OCI-LY7 (cell line): Measurements from ENCODE around the gene FHOD3. TPM values are rescaled to one million over a fixed set of nuclear protein-coding genes. Genes with fewer than 3 reads are reported as not detected.

Source experiments
- BruUV-seq: library from RNA; stranded (reverse); fragments of 400-500 nt; replicated peaks from 2 replicates; lab custom pipeline; 2021; lab: Mats Ljungman, UMichigan
- CTCF ChIA-PET: fragments of 300-600 bp; sonication (Branson Sonifier 250); formaldehyde crosslinking; loops from one replicate; lab custom pipeline; 2022; ENCODE audit warnings: antibody characterized with exemption; ENCODE audit not compliant: unreplicated experiment; lab: Charles Lee
- POLR2A ChIA-PET: fragments of 300-600 bp; sonication (Branson Sonifier 250); formaldehyde crosslinking; loops from one replicate; lab custom pipeline; 2022; ENCODE audit warnings: antibody characterized with exemption; lab: Charles Lee
- DNase-seq: peaks from one replicate; pipeline ENCODE4 v3.0.0-alpha.2; 2015; ENCODE audit warnings: low spot score
- H2AFZ ChIP-seq: fragments of 200-600 bp; sonication (generic), shearing (Covaris generic); 2 replicates; pipeline ENCODE4 v1.6.1; 2014; ENCODE audit warnings: mild to moderate bottlenecking, antibody characterized with exemption, low read length, moderate library complexity
- H3K27ac ChIP-seq: fragments of 200-600 bp; sonication (generic); 2 replicates; pipeline ENCODE4 v1.5.1; 2014; ENCODE audit warnings: mixed run types, low read depth, mild to moderate bottlenecking, moderate library complexity, low read length, inconsistent platforms; ENCODE audit not compliant: poor library complexity, severe bottlenecking
- H3K36me3 ChIP-seq: fragments of 200-600 bp; sonication (generic); 2 replicates; pipeline ENCODE4 v1.6.1; 2014; ENCODE audit warnings: mild to moderate bottlenecking, antibody characterized with exemption, low read length, moderate library complexity, mixed read lengths; ENCODE audit not compliant: insufficient read depth
- H3K4me1 ChIP-seq: fragments of 200-600 bp; sonication (generic); 2 replicates; pipeline ENCODE4 v1.5.1; 2014; ENCODE audit warnings: mild to moderate bottlenecking, low read length; ENCODE audit not compliant: insufficient read depth, poor library complexity, severe bottlenecking
- H3K4me2 ChIP-seq: fragments of 200-600 bp; sonication (generic); 2 replicates; pipeline ENCODE4 v1.6.1; 2014; ENCODE audit warnings: mild to moderate bottlenecking, low read length
- H3K4me3 ChIP-seq: fragments of 200-600 bp; sonication (generic); 2 replicates; pipeline ENCODE4 v1.5.1; 2014; ENCODE audit warnings: mild to moderate bottlenecking, low read depth, low read length; ENCODE audit not compliant: poor library complexity, severe bottlenecking
- H3K79me2 ChIP-seq: fragments of 200-600 bp; sonication (generic); 2 replicates; pipeline ENCODE4 v1.6.1; 2016; ENCODE audit warnings: low read depth, mild to moderate bottlenecking, low read length, moderate library complexity, mixed read lengths; ENCODE audit not compliant: insufficient read depth
- H3K9me2 ChIP-seq: fragments of 200-600 bp; sonication (generic); 2 replicates; pipeline ENCODE4 v1.6.1; 2016; ENCODE audit warnings: mild to moderate bottlenecking, low read length, mixed read lengths; ENCODE audit not compliant: insufficient read depth
- H3K9me3 ChIP-seq: fragments of 200-600 bp; sonication (generic); 2 replicates; pipeline ENCODE4 v1.6.1; 2014; ENCODE audit warnings: mild to moderate bottlenecking, mixed run types, low read length, mixed read lengths
- H4K20me1 ChIP-seq: fragments of 200-600 bp; sonication (generic); 2 replicates; pipeline ENCODE4 v1.6.1; 2014; ENCODE audit warnings: mild to moderate bottlenecking, antibody characterized with exemption, low read length, moderate library complexity, mixed read lengths; ENCODE audit not compliant: insufficient read depth
- EZH2phosphoT487 ChIP-seq: fragments of 200-600 bp; sonication (generic); IDR thresholded peaks from 2 replicates; pipeline ENCODE4 v1.6.1; 2018; ENCODE audit warnings: low read depth, borderline replicate concordance, mild to moderate bottlenecking, mixed run types, antibody characterized with exemption, low read length, moderate library complexity, mixed read lengths
- intact Hi-C: fragments of 100-400 bp; cut with micrococcal nuclease; formaldehyde crosslinking; loops from one replicate; pipeline ENCODE4 v1.10.0; 2022; ENCODE audit not compliant: unreplicated experiment
- total RNA-seq, 2 experiments: library from RNA; depleted of rRNA in 1 of 2; stranded (reverse); fragments of >200 nt in 1 of 2; shearing (Covaris generic) in 1 of 2; gene quantifications; 2 replicates each; pipeline ENCODE4 v1.2.3, GENCODE V29; 2014 to 2022
- TF ChIP-seq, protein P1 (sequence below): fragments of 200-600 bp; sonication (generic); conservative IDR thresholded peaks from 2 replicates; pipeline ENCODE4 v1.5.1; 2014; ENCODE audit warnings: mild to moderate bottlenecking, antibody characterized with exemption, low read length, moderate library complexity, mixed read lengths

Gene FHOD3
- total RNA-seq, 2 experiments from 2014 or later = 0.06 to 2.4 TPM

DNA sequence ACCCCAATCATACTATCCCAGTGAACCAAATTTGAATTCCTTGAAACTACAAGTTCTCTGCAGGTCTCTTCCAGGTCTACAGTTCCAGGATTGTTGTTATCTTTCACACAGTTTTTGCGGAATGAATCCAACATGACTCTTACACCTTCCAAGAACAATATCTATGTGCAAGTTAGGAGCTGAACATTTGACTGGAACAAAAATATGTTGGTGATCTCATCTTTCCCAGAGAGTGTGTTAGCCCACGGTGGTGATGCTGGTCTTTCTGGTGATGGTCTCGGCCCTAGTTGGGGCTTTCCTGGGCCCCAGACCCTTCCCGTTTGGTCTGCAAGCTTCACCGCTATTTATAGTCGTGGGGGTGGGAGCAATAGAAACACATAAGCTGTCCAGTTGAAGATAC, 357.6 kb downstream of the FHOD3 start:
- CTCF ChIA-PET = no interaction called here
- intact Hi-C loops = no loop called here

DNA sequence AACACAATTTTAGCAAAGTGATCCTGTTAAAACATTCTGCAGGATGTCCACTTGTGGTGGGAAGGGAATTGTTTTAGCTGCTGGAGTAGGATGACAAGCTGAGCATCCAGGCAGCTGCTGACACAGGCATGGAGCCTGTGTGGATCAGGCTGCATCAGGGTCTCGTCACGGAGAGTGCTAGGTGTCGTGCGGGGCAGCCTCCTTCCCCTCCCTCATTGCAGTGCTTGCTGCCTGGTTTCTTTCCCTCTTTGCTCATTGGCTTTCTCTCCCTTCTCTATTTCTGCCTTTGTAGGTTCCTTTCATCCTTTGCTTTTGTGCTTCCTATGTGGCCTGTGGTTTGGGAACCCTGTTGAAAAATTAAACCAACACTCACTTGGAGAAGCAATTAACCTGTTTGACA, 358.4 kb downstream of the FHOD3 start:
- TF ChIP-seq, protein P1, sequence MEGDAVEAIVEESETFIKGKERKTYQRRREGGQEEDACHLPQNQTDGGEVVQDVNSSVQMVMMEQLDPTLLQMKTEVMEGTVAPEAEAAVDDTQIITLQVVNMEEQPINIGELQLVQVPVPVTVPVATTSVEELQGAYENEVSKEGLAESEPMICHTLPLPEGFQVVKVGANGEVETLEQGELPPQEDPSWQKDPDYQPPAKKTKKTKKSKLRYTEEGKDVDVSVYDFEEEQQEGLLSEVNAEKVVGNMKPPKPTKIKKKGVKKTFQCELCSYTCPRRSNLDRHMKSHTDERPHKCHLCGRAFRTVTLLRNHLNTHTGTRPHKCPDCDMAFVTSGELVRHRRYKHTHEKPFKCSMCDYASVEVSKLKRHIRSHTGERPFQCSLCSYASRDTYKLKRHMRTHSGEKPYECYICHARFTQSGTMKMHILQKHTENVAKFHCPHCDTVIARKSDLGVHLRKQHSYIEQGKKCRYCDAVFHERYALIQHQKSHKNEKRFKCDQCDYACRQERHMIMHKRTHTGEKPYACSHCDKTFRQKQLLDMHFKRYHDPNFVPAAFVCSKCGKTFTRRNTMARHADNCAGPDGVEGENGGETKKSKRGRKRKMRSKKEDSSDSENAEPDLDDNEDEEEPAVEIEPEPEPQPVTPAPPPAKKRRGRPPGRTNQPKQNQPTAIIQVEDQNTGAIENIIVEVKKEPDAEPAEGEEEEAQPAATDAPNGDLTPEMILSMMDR = no peak
- no peak for TF ChIP-seq EZH2phosphoT487
- H3K4me3 ChIP-seq = no peak overlapping the region
- no peaks in the 10 kb centered on the region for H3K9me3 ChIP-seq
- H3K4me1 ChIP-seq = no peaks in the 10 kb centered on the region
- H2AFZ ChIP-seq = no peak overlapping the region
- no peaks in the 10 kb centered on the region for H4K20me1 ChIP-seq
- H3K79me2 ChIP-seq = no peaks in the 10 kb centered on the region
- DNase-seq = no peak
- ChIA-PET POLR2A (no interaction called here), CTCF (no interaction called here)
- no peak overlapping the region for H3K27ac ChIP-seq
- intact Hi-C loops = no loop called here
- H3K9me2 ChIP-seq = no peaks in the 10 kb centered on the region
- H3K4me2 ChIP-seq = no peak overlapping the region
- no TSS peak for BruUV-seq
- H3K36me3 ChIP-seq = no peaks in the 10 kb centered on the region

More for the DNA sequence above, 357.6 kb downstream of the FHOD3 start:
- TF ChIP-seq EZH2phosphoT487 = no peak
- TF ChIP-seq, protein P1 = no peak
- no peak overlapping the region for H3K27ac ChIP-seq
- no peaks in the 10 kb centered on the region for H3K79me2 ChIP-seq
- POLR2A ChIA-PET = no interaction called here
- no peaks in the 10 kb centered on the region for H3K36me3 ChIP-seq
- DNase-seq = no peak
- no peaks in the 10 kb centered on the region for H3K4me1 ChIP-seq
- no peaks in the 10 kb centered on the region for H4K20me1 ChIP-seq
- H3K4me3 ChIP-seq = no peak overlapping the region
- no peak overlapping the region for H3K4me2 ChIP-seq
- no peaks in the 10 kb centered on the region for H3K9me2 ChIP-seq
- BruUV-seq = no TSS peak
- no peaks in the 10 kb centered on the region for H3K9me3 ChIP-seq
- H2AFZ ChIP-seq = no peak overlapping the region

DNA sequence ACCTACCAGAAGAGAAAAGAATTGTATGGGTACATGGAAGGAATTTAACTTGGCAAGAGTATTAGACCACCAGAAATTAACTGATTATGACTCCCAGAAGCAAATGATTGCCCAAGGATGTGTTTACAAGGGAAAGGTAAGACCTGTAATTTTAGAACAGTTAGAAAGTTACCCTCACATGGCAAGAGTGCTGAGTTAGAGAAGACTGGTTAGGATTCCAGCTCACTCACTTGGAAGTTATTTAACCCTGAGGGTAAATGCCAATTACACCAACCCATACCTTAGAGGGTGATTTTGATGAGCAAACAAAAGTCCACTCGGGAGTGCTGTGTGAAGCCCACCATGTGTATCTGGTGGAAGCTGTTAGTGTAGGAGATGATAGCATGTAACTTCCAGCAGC, 361.1 kb downstream of the FHOD3 start:
- ChIA-PET CTCF (no interaction called here), POLR2A (interaction anchor here (1.0 kb wide), 1 partner anchor 29 kb away, joined by 3 read pairs; no protein-coding TSS in a partner anchor)
- no peak overlapping the region for H3K4me2 ChIP-seq
- no TSS peak for BruUV-seq
- H3K79me2 ChIP-seq = no peaks in the 10 kb centered on the region
- H3K36me3 ChIP-seq = no peaks in the 10 kb centered on the region
- intact Hi-C loops = no loop called here
- TF ChIP-seq EZH2phosphoT487 = no peak
- TF ChIP-seq, protein P1 = no peak
- no peaks in the 10 kb centered on the region for H4K20me1 ChIP-seq
- no peaks in the 10 kb centered on the region for H3K9me2 ChIP-seq
- H3K27ac ChIP-seq = no peak overlapping the region
- H2AFZ ChIP-seq = no peak overlapping the region
- no peak overlapping the region for H3K4me3 ChIP-seq
- DNase-seq = no peak
- H3K4me1 ChIP-seq = no peaks in the 10 kb centered on the region
- H3K9me3 ChIP-seq = no peaks in the 10 kb centered on the region
